GM12873 (cell line): ENCODE measurements around the gene WDR33.

Experiments used
- CTCF ChIP-seq: IDR thresholded peaks from 2 replicates; pipeline ENCODE4 v1.5.1; 2012; ENCODE audit warnings: low read depth, mild to moderate bottlenecking, moderate library complexity, low read length, control low read depth; ENCODE audit not compliant: insufficient read depth; ENCODE audit errors: missing control alignments

WDR33 gene

GRCh38 chr2:127807678-127808353, 3.2 kb downstream of the WDR33 start:
- no peak for TF ChIP-seq CTCF

GRCh38 chr2:127805491-127805890, 5.5 kb downstream of the WDR33 start:
- no peak for TF ChIP-seq CTCF

- no peak for TF ChIP-seq CTCF
Observed at GRCh38 chr2:127799926-127800325, 11.0 kb downstream of the WDR33 start.

- TF ChIP-seq CTCF: no peak
Observed at GRCh38 chr2:127796389-127796788, 14.6 kb downstream of the WDR33 start.

GRCh38 chr2:127792805-127793204, 18.2 kb downstream of the WDR33 start:
- TF ChIP-seq CTCF: no peak

- TF ChIP-seq CTCF: no peak
Observed at GRCh38 chr2:127790694-127791529, 20.1 kb downstream of the WDR33 start.

GRCh38 chr2:127786048-127786809, 24.7 kb downstream of the WDR33 start:
- no peak for TF ChIP-seq CTCF
